HG03060 (cell line): Measurements from ENCODE around the gene MAFB.
"Not testable (repeated sequence)": the region's sequence is repeated elsewhere in the genome, so short reads cannot be mapped to it uniquely, and the experiment has no call there.

Experiments
- ATAC-seq: cut with Tn5 transposase; IDR thresholded peaks from one replicate; pipeline ENCODE4 v1.9.1; 2021; ENCODE audit warnings: low read depth, moderate number of reproducible peaks; ENCODE audit not compliant: unreplicated experiment

The MAFB gene

DNA sequence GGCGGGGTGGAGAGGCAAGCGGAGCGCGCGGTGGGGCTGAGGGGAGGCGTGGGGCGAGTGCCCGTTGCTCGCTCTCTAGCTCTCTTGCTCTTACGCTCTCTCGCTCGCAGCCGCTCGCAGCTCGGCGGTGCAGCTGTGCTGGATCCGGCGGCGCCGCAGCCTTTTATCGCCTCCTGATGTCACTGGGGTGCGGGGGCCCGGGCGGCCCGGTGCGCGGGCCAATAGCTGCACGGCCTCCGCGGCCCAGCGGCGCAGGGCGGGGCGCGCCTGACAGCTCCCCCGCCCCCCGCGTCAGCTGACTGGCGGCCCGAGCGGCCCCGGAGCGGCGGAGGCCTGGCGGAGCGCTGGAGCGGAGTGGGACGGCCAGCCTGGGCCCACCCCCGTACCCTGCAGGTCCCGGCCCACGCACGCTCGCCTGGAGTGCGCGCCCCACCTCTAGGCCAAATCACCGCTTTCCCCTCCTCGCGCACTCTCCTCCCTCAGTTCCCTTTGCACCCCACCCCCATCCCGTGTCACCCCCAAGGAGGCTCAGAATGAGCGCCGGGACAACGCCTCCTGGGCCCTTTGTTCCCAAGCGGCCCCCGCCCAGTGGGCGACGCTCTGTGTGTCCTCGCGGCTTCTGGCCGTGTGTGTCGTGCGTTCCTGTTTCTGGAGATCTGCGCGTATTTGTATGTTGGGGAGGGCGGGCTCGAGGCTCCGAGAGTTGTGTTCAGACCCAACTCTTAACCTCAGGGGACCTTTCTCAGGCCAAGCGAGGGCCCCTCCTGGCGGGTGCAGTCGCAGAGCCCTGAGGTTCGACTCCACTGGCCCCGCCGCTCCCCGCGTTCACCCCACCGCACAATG, at the start of gene MAFB:
MAFB (minus strand) TSS at position 137 of the 843 bp plus-strand sequence. CDS start 386 bp downstream, outside the sequence.
- no peak for ATAC-seq

DNA sequence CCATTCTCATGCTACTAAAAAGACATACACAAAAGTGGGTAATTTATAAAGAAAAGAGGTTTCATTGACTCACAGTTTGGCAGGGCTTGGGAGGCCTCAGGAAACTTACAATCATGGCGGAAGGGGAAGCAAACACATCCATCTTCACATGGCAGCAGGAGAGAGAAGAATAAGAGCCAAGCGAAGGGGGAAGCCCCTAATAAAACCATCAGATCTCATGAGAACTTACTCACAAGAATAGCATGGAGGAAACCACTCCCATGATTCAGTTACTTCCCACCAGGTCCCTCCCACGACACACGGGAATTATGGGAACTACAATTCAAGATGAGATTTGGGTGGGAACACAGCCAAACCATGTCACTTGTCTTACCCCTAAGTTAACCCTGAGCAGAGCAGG, 47.4 kb upstream of the MAFB start:
- ATAC-seq: not testable (repeated sequence)

DNA sequence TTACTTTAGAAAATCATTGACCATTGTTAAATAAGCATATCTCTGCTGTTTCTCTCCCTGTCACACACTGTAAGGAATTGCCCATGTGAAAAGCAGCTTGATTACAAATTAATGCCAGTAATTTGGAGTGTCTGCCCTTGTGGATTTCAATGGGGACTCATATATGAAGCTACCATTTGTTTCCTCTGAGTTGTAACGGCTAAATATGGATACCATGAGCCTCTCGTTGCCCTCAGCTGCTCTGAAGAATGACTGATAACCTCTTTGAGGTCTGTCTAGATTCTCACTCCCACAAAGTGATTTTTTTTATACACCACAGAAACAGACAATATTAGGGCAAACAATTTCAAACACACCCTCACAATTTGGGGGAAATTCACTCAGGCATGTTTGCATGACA, 40.0 kb upstream of the MAFB start:
- no peak for ATAC-seq

DNA sequence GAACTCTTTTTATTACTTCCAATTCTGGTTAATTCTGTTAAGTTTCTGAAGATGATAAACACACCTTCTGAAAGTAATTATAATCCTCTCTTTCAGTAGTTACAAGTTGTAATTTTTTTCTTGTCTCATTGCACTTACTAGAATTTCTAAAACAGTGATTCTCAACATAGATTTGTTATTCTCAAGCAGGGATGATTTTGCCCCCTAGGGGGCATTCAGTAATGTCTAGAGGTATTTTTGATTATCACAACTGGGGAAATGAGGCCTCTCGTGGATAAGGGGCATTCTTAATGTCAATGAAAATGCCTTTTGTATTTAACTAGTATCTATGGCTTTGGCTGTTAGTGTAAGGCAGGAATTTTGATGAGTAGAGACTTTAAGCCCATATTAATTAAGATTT, 39.4 kb upstream of the MAFB start:
- no peak for ATAC-seq

DNA sequence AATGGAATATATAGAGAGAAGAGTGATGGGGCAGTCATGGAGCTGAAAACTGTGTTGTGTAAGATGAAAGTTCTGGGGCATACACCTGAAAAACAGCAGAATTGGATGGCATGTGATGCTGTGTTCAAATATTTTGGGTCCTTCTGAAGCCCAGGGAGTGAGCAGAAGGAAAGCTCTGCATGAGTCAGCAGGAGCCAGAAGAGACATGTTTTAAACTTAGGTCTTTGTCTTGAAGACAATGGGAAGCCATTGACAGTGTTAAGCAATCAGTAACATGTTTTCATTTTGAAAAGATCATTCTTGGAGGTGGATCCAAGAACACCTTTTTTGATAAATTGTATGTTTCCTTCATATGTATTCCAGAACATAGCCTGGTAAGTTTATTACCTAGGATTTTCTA, 38.9 kb upstream of the MAFB start:
- no peak for ATAC-seq

DNA sequence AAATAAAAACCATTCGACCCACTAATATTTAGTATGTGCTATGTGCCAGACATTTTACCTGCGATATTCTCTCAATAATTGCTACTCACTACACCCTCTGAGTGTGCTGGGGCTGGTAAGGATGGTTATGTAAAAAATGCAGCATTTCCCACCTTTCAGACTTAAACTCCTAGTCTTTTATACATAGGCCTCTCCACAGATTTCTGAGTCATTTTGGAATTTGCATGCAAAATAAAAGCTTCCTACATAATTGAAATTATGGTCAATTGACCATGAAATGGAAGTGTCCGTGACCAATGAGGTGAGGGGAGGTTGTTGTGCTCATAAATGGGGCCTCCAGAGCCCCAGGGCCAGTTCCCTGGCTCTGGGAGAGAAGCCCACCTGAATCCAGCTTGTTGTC, 37.7 kb upstream of the MAFB start:
- ATAC-seq: no peak

DNA sequence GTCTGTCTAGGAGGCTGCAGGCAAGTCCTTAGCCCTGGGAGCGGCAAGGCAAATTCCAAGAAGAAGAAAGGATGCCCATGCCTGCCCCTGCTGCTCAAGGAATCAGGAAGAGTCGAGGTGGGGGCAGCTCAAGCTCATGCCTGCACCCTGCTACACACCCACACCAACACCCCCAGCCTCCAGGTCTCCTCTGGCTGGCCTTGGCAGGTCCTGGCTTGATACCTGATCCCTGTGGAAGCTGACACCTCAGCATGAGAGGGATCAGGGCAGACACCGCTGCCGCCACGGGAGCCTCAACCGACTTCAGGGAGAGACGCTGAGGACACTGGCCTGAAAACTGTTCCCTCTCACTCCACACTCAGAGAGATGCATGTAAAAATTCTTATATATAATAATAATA, 35.5 kb upstream of the MAFB start:
- ATAC-seq: no peak

DNA sequence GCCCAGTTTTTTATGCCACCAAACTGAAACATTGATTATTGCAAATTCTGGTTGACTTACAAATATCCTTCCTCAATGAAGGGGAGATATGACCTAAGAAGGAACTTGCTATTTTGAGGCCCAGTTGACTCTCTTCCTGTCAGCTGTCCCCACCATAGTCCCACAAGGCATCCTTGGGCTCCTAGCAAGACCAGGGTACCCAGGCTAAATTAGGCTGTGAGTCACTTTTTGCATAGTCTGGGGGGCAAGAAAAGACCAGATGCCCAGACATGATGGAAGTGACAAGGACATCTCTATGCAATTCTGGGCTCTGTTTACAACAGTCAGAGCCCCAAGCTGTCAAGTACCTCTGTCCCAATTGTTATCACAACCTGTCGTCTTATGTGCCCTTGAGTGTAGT, 31.8 kb upstream of the MAFB start:
- no peak for ATAC-seq

DNA sequence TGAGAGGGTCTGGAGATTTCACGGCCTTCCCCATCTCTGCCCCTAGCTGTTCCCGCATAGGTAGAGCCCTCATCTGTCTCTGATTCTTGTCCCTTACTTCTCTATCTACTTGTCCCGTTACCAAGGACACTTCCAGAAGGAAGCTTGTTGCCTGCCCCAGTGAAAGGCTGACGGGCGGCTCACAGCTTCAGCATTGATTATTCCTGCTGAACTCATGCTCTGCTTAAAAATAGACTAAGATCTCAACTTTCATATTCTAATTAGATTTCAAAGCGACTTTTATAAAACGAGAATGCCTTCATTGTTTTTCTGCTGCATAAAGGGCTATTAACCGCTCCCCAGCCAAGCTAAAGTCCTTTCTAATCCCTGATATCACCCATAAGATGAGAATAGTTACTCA, 31.1 kb upstream of the MAFB start:
- no peak for ATAC-seq

DNA sequence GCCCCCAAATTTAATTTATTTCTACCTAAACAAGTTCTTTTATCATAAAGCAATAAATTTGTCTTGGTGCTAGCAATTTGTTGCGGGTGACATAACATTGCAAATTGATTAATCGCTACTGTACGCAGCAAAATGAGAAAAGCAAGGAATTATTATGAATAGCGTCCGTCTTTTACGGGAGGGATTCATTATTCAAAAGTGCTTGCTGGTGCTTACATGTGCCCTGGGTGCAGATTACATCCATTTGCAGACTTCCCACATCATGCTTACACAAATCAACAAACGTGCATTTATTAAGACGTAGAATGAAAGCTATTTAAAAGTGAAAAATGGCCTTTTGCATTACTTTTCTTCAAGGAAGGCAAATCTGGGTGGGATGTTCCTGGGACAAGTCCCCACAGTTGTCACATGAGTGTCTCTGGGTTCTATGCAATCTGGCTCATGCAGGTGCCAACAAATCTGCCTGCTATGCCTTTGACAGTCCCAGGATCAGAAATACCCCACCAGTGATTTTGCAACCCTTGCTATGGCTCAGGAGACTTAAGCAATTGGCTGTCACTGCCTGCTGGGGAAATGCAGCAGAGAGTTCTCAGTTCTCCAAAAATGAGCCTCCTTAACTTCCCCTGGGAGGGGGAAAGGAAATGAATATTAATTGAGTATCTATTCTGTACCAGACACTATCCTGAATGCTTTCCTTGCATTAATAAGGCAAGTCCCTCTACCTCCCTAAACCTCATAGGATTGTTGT, 30.1 kb upstream of the MAFB start:
- ATAC-seq: no peak

DNA sequence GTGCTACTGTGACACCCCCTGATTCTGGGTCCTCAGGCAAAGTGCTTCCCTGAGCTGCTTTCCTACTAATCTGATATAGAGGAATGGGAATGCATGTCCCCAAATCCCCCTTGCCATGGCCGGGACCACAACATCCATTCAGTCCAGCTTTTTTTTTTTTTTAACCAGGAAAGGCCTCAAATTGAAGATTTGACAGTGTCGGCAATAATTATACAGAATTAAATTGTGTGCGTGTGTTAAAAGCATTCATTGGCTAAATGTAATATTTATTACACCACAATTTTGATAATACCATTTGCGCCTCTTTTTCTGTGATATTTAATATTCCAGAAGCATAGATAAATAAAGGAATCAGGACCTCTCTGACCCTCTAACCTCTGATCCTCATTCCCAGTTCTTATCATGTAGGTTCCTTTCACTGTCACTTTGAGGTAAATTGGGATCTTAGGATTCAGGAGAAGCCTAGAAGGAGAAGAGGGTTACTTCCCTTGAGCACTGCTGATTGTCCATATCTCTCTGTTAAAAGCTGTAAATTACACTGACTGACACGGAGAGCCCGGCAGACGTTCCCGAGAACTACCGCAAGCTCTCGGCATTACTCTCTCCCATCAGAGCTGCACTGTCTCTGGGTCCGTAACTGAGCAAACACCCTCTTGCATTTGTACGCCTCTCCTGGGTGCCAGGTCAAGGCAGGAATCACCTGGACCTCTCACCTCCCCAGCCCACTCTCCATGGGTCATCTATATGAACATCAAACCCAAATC, 29.4 kb upstream of the MAFB start:
- no peak for ATAC-seq

DNA sequence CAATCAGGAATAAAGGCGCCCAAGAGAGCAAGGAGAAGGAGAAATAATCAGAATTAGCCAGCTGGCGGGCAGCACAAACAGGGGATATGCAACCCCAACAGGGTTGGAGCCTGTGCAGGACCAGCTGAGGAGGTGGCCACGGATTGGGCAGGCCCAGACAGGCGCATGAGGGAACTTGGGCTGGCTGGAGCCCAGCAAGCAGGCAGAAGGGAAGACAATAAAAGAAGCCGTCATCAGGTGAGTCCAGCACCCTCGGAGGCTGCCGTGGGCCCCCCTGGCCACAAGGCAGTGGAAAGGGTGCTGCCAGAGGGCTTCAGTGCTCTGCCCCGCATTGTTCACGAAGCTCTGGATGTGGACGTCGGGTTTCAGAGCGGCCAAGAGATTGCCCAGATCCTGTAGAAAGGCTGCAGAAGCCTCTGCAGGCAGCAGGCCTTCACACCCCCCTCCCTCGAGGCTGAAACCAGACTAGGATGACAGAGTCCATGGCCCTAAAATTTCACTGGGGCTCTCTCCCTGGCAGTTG, 28.4 kb upstream of the MAFB start:
- no peak for ATAC-seq

DNA sequence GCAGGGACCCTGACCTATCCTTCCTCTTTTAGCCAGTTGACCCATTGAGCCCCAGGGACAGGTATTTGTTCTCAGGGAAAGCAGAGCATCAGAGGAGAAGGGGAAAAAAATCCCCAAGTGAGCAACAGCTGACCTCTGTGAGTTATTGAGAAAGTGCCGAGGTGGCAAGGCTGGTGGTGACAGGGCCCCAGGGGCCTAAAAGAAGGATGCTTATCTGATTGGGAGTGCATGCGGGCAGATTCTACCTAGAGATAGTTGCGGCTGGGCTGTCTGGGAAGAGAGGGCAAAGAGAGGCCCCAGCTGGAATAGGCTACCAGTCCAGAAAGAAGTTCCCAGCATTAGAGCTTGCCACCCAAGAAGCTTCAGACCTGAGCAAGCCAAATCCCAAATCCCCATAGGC, 26.5 kb upstream of the MAFB start:
- no peak for ATAC-seq

DNA sequence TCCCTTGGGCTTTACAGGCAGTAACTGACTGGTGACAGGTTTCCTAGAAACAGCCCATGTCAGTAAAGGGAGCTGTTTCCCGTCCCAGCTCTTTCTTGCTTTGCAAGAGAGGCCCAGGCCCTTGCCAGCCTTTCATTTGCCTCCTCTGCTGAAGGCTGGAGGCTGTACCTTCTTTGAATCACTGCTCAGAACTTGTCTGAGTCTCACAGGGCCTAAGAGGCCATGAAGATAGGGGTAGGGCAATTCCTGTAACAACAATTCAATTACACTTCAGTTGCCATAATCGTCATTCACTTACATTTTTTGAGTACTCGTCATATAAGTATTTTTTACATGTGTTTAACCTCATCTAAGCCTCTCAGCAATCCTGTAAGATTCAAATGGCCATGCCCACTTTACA, 25.9 kb upstream of the MAFB start:
- ATAC-seq: no peak

DNA sequence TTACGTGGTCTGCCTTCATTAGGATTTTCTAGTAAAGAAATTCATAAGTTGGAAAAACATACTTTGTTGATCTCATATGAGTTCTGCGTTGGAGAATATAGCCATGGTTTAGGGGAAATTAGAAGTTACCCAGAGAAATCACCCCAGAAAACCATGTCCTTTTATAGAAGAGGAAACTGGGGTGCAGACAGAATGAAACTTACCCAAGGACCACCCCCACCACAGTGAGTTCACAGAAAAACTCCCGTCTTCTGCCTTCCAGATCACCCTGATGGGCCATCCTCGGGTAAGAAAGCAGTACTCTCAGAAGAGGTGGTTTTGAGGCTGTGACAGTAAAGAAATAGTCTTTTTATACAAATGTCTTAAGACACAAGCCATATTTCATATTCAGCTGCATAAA, 25.1 kb upstream of the MAFB start:
- ATAC-seq: no peak

DNA sequence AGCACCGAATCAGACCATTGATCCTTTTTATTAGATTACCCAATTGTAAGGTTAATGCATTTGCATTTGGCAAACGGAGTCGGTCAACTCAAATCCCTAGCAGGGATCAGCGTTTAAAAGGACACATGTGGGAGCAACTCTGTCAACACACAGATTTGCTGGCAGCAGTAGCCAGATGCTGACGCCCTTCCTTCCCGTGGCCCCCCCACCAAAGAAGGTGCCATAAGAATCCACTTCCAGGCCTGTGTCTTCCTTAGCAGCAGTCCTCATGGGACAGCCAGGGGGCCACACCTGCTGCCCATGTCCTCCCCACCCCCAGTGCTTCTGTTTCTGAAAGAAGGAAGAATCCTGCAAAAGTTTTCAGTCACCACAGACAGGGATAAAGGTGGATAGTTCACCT, 24.5 kb upstream of the MAFB start:
- no peak for ATAC-seq

DNA sequence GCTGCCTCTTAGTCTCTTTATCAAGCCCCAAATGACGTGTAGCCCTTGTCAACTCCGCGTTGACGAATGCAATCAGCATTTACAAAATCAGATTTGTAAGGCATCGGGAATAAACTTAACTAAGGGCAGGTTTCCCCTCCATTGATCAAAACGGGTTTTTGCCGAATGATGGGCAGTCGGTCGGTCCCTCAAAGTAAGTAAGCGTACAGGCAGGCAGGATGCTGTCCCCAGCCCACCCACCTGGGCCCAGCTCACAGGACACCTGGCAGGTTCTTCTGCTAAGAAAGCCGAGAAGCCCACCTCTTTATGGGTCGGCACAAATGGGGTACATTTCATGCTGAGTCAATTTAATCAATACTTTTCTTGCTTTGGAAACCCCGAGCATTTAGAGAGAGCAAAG, 22.0 kb upstream of the MAFB start:
- no peak for ATAC-seq

DNA sequence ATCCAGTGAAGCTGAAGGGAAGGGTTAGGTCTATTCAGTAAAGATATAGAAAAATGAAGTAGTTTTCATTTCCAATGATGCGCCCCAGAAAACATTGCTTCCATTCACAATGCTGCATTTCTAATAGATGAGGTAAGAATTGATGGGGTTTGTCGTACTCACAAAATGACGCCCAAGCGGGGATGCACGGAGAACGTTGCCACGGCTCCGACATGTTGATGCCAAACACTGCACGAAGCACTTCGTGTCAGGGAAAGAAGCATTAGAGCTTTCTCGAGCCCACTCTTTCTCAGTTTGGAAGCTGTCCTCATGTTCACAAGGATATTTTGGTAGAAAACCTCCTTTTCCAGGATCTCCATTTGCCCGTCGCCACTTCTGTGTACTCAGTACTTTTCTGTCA, 21.6 kb upstream of the MAFB start:
- ATAC-seq: no peak

DNA sequence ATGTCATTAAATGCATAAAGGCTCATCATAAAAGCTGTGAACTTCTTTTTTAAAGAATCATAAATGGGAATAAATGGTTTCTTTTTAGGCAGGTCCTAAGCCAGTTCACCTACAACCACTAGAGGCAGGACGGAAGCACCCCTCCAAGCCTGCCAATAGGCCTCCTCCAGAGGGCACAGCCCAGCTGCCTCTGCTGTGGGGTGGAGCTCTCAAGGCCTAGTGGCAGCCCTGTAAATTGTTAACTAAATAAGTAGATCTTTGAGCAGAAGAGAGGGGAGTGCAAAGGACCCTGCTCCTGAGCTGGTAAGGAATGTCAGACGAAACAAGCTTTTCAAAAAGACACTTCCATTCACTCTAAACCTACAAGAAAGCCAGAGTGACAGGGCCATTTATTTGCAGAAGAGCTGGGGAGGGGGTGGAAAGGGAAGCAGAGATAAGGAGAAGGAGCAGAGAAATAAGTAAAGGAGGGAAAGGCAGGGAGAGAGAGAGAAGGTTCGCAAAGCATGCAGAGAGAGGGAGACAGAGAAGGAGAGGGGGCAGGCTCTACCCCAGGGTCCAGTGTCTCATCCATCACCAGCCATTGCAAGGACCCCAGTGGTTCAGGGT, 18.0 kb upstream of the MAFB start:
- ATAC-seq: no peak

DNA sequence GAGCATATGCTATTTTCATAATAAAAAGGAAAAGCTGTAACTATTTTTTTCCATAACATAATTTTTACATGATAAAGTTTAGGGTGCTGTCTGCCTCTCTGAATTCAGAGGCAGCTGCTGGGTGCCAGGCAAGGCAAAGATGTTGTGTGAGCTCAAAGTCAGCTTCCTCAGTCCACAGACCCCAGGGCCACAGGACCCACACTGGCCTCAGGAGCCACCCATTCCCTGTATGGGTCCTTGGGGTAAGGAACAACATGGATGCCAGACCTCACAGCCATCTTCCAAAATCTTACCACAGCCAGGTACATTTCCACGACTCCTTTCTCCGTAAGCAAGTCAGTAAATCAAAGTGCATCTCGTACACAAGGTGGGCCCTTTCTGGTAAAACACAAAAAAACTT, 16.4 kb upstream of the MAFB start:
- ATAC-seq: no peak

DNA sequence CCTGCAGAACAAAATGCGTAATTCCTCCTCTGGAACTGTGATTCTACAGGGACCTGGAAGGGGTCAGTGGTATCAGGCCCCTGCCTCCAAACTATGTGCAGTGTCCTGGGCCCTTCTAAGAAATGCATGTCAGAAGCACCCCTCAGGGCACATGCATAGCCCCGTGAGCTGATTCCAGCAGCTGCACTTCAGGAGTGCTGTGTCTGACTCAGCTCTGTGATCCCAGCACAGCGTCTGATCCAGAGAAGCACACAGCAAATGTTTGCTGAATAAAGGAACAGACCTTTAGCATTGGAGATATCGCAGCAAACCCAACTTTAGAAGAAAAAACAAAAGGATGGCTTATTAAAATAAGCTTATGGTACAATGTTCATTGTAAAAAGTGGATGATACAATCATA, 15.8 kb upstream of the MAFB start:
- ATAC-seq: no peak
